ENCODE data around the gene POLR3C.

The POLR3C gene

GRCh38 chr1:145871994-145872924 lies 48.3 kb downstream of the POLR3C start:
- DNase-seq (ENCODE audit: low spot score) = peak; percentile 50

GRCh38 chr1:145874646-145875045 lies 50.6 kb downstream of the POLR3C start:
- DNase-seq (ENCODE audit: low spot score) = no peak

- DNase-seq (ENCODE audit: low spot score) = no peak
Observed at GRCh38 chr1:145877923-145878486, 54.0 kb downstream of the POLR3C start.

- DNase-seq (ENCODE audit: low spot score) = no peak
Observed at GRCh38 chr1:145878724-145879123, 54.7 kb downstream of the POLR3C start.

- no peak for DNase-seq (ENCODE audit: low spot score)
Observed at GRCh38 chr1:145879775-145880174, 55.8 kb downstream of the POLR3C start.

- no peak for DNase-seq (ENCODE audit: low spot score)
Observed at GRCh38 chr1:145884675-145885074, 60.7 kb downstream of the POLR3C start.

GRCh38 chr1:145885738-145886287 lies 61.8 kb downstream of the POLR3C start, which contains the start of gene ANKRD35:
Gene ANKRD35, minus strand, starts transcription at chr1:145885866. Its CDS starts 108 bp downstream, at chr1:145885758.
- DNase-seq (ENCODE audit: low spot score) = peak; percentile 96

GRCh38 chr1:145886390-145886789 lies 62.4 kb downstream of the POLR3C start:
- no peak for DNase-seq (ENCODE audit: low spot score)

GRCh38 chr1:145886816-145887215 lies 62.8 kb downstream of the POLR3C start:
- no peak for DNase-seq (ENCODE audit: low spot score)

- no peak for DNase-seq (ENCODE audit: low spot score)
Observed at GRCh38 chr1:145887631-145888030, 63.6 kb downstream of the POLR3C start.

- no peak for DNase-seq (ENCODE audit: low spot score)
Observed at GRCh38 chr1:145889722-145890121, 65.7 kb downstream of the POLR3C start.

- no peak for DNase-seq (ENCODE audit: low spot score)
Observed at GRCh38 chr1:145891143-145891542, 67.1 kb downstream of the POLR3C start.

GRCh38 chr1:145891587-145892485 lies 67.8 kb downstream of the POLR3C start:
- DNase-seq (ENCODE audit: low spot score) = peak; percentile 67

- DNase-seq (ENCODE audit: low spot score) = no peak
Observed at GRCh38 chr1:145892486-145893087, 68.6 kb downstream of the POLR3C start.

GRCh38 chr1:145893306-145894055 lies 69.5 kb downstream of the POLR3C start:
- no peak for DNase-seq (ENCODE audit: low spot score)
